ENCODE measurements around the gene NXT1.
"Not testable (repeated sequence)": the region's sequence is repeated elsewhere in the genome, so short reads cannot be mapped to it uniquely, and the experiment has no call there.

Gene NXT1

GRCh38 chr20:23331450-23332350 lies 18.9 kb upstream of the NXT1 start:
- DNase-seq, result no peak

GRCh38 chr20:23332467-23332866 lies 18.1 kb upstream of the NXT1 start:
- no peak for DNase-seq

GRCh38 chr20:23334111-23334510 lies 16.5 kb upstream of the NXT1 start:
- peak; percentile 64 to 67 for DNase-seq

- DNase-seq, result no peak
Observed at GRCh38 chr20:23335521-23335920, 15.1 kb upstream of the NXT1 start.

GRCh38 chr20:23336476-23336875 lies 14.1 kb upstream of the NXT1 start:
- no peak for DNase-seq

- DNase-seq, result no peak
Observed at GRCh38 chr20:23337312-23337711, 13.3 kb upstream of the NXT1 start.

- DNase-seq, result no peak
Observed at GRCh38 chr20:23339986-23340385, 10.6 kb upstream of the NXT1 start.

GRCh38 chr20:23340524-23340923 lies 10.1 kb upstream of the NXT1 start:
- DNase-seq, result peak; percentile 59 to 74

- no peak for DNase-seq
Observed at GRCh38 chr20:23341073-23341472, 9.5 kb upstream of the NXT1 start.

GRCh38 chr20:23343590-23343989 lies 7.0 kb upstream of the NXT1 start:
- DNase-seq, result no peak

- DNase-seq, result no peak
Observed at GRCh38 chr20:23344336-23344735, 6.3 kb upstream of the NXT1 start.

- DNase-seq, result no peak
Observed at GRCh38 chr20:23346002-23346401, 4.6 kb upstream of the NXT1 start.

- peak; percentile 24 to 34 for DNase-seq
Observed at GRCh38 chr20:23347791-23348190, 2.8 kb upstream of the NXT1 start.

GRCh38 chr20:23348510-23348909 lies 2.1 kb upstream of the NXT1 start:
- not testable (repeated sequence) for DNase-seq

GRCh38 chr20:23349338-23350195 lies 1.0 kb upstream of the NXT1 start:
- no peak for DNase-seq

- peak in 1 of 2 donors; percentile 48 for DNase-seq
Observed at GRCh38 chr20:23350904-23351838, 580 bp downstream of the NXT1 start.

GRCh38 chr20:23356203-23356602 lies 5.6 kb downstream of the NXT1 start:
- no peak for DNase-seq

GRCh38 chr20:23357767-23358562 lies 7.4 kb downstream of the NXT1 start:
- DNase-seq, result peak; percentile 100

- no peak for DNase-seq
Observed at GRCh38 chr20:23358563-23358906, 7.9 kb downstream of the NXT1 start.

GRCh38 chr20:23358923-23359593 lies 8.5 kb downstream of the NXT1 start:
- DNase-seq, result no peak

GRCh38 chr20:23360531-23360930 lies 9.9 kb downstream of the NXT1 start:
- no peak for DNase-seq

Data from inflammatory macrophage (primary cell).